ENCODE measurements around the gene TRMT44. TPM values are rescaled to one million over a fixed set of nuclear protein-coding genes. Genes with fewer than 3 reads are reported as not detected.
"Not testable (repeated sequence)": the region's sequence is repeated elsewhere in the genome, so short reads cannot be mapped to it uniquely, and the experiment has no call there.

TRMT44 gene
- total RNA-seq, 1 experiment from 2014 or later = 25.8 TPM

- no TSS peak for BruUV-seq (replicated peaks)
- peaks cover 0 to 8% of the 10 kb centered on the region in 2 experiments; a peak in 2 of 4 replicates for H3K36me3 ChIP-seq (ENCODE audit: control insufficient read depth in 1 of 2, insufficient read depth in 2 of 2, low read length in 2 of 2)
- H3K4me2 ChIP-seq (ENCODE audit: low read length) = no peak overlapping the region
- no peak overlapping the region for H3K4me3 ChIP-seq (replicated peaks in 1 of 2; ENCODE audit: low read depth in 1 of 2, low read length in 2 of 2)
- no peak for DNase-seq (ENCODE audit: low read depth, low spot score)
- no peaks in the 10 kb centered on the region for H4K20me1 ChIP-seq (ENCODE audit: insufficient read depth)
- H3K79me2 ChIP-seq (ENCODE audit: insufficient read depth, low read length) = no peaks in the 10 kb centered on the region
- no peak for TF ChIP-seq MAX (IDR thresholded peaks at IDR 0.05)
- TF ChIP-seq ELF1 (IDR thresholded peaks at IDR 0.05; ENCODE audit: borderline replicate concordance, low read depth) = no peak
- no peak for TF ChIP-seq CTCF (IDR thresholded peaks at IDR 0.05 in 2 of 3, conservative IDR thresholded peaks at IDR 0.05 in 1 of 3; ENCODE audit: borderline replicate concordance in 1 of 3, insufficient read depth in 1 of 3, low read depth in 2 of 3, low read length in 2 of 3)
- no peak for TF ChIP-seq ZFX (IDR thresholded peaks at IDR 0.05)
- no peak for TF ChIP-seq REST (IDR thresholded peaks at IDR 0.05; ENCODE audit: low read depth)
- TF ChIP-seq ATF3 (IDR thresholded peaks at IDR 0.05) = no peak
- TF ChIP-seq SRF (IDR thresholded peaks at IDR 0.05; ENCODE audit: low read depth) = no peak
- no peak for TF ChIP-seq ZBTB33 (IDR thresholded peaks at IDR 0.05; ENCODE audit: extremely low read depth, insufficient replicate concordance, low read length)
- TF ChIP-seq CBX3 (IDR thresholded peaks at IDR 0.05; ENCODE audit: low read depth) = no peak
- no peak for TF ChIP-seq EZH2phosphoT487 (IDR thresholded peaks at IDR 0.05; ENCODE audit: borderline replicate concordance)
- ATAC-seq = no peak
- no peaks in the 10 kb centered on the region for H3K27me3 ChIP-seq (ENCODE audit: insufficient read depth, low read length)
- ChIA-PET RAD21 (ENCODE audit: low non-redundant PET in 1 of 2, low total read pairs in 2 of 2, uncharacterized antibody in 2 of 2, unreplicated experiment in 2 of 2) (no interaction called here), POLR2A (no interaction called here), CTCF (no interaction called here)
- no peak overlapping the region for H3K9ac ChIP-seq (ENCODE audit: low read length)
- H3K27ac ChIP-seq (ENCODE audit: low read depth, low read length) = no peak overlapping the region
- H3K9me3 ChIP-seq (ENCODE audit: control insufficient read depth in 1 of 2, insufficient read depth in 1 of 2, low read depth in 1 of 2, low read length in 2 of 2) = no peaks in the 10 kb centered on the region
- no peaks in the 10 kb centered on the region for H3K9me2 ChIP-seq (ENCODE audit: insufficient read depth)
- intact Hi-C loops (cut with micrococcal nuclease) = no loop called here
- no peaks in the 10 kb centered on the region for H3K4me1 ChIP-seq (ENCODE audit: control insufficient read depth in 1 of 2, insufficient read depth in 2 of 2, low read length in 2 of 2)
- no peak overlapping the region for H2AFZ ChIP-seq (ENCODE audit: low read depth, low read length, poor library complexity, severe bottlenecking)
These were observed 39.6 kb downstream of the TRMT44 start for GRCh38 chr4:8480221-8480620.

- H3K36me3 ChIP-seq (ENCODE audit: control insufficient read depth in 1 of 2, insufficient read depth in 2 of 2, low read length in 2 of 2); POLR2A ChIA-PET; H3K79me2 ChIP-seq (ENCODE audit: insufficient read depth, low read length); RAD21 ChIA-PET (ENCODE audit: low non-redundant PET in 1 of 2, low total read pairs in 2 of 2, uncharacterized antibody in 2 of 2, unreplicated experiment in 2 of 2); H3K4me2 ChIP-seq (ENCODE audit: low read length); H4K20me1 ChIP-seq (ENCODE audit: insufficient read depth); BruUV-seq (replicated peaks); H2AFZ ChIP-seq (ENCODE audit: low read depth, low read length, poor library complexity, severe bottlenecking); ATAC-seq; intact Hi-C loops (cut with micrococcal nuclease); CTCF ChIA-PET; H3K27me3 ChIP-seq (ENCODE audit: insufficient read depth, low read length); DNase-seq (ENCODE audit: low read depth, low spot score); H3K9me3 ChIP-seq (ENCODE audit: control insufficient read depth in 1 of 2, insufficient read depth in 1 of 2, low read depth in 1 of 2, low read length in 2 of 2); H3K4me1 ChIP-seq (ENCODE audit: control insufficient read depth in 1 of 2, insufficient read depth in 2 of 2, low read length in 2 of 2); H3K9me2 ChIP-seq (ENCODE audit: insufficient read depth); H3K9ac ChIP-seq (ENCODE audit: low read length); H3K27ac ChIP-seq (ENCODE audit: low read depth, low read length); H3K4me3 ChIP-seq (replicated peaks in 1 of 2; ENCODE audit: low read depth in 1 of 2, low read length in 2 of 2): not testable (repeated sequence)
These were observed 46.1 kb downstream of the TRMT44 start for GRCh38 chr4:8486643-8487042.
